ENCODE results near the gene KCNE3. TPM values are rescaled to one million over a fixed set of nuclear protein-coding genes. Genes with fewer than 3 reads are reported as not detected.

Gene KCNE3
- total RNA-seq, 1 experiment from 2014 or later, result 106 TPM

DNA sequence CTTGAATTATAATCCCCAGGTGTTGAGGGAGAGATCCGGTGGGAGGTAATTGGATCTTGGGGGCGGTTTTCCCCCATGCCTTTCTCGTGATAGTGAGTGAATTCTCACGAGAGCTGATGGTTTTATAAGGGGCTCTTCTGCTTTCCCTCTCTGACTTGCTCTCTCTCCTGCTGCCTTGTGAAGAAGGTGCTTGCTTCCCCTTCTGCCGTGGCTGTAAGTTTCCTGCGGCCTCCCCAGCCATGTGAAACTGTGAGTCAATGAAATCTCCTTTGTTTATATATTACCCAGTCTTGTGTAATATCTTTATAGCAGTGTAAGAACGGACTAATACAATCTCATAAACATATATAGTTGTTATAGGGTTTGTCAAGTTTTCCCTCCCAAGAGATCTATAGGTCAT is 32.8 kb downstream of the KCNE3 start:
- no peaks in the 10 kb centered on the region for H3K27me3 ChIP-seq (replicated peaks; ENCODE audit: insufficient read depth, low read depth, low read length, poor library complexity)
- intact Hi-C loops (cut with micrococcal nuclease; ENCODE audit: unreplicated experiment), result no loop called here
- no peaks in the 10 kb centered on the region for H3K36me3 ChIP-seq (ENCODE audit: insufficient read depth, low read length, poor library complexity, severe bottlenecking)
- TF ChIP-seq, protein P1, sequence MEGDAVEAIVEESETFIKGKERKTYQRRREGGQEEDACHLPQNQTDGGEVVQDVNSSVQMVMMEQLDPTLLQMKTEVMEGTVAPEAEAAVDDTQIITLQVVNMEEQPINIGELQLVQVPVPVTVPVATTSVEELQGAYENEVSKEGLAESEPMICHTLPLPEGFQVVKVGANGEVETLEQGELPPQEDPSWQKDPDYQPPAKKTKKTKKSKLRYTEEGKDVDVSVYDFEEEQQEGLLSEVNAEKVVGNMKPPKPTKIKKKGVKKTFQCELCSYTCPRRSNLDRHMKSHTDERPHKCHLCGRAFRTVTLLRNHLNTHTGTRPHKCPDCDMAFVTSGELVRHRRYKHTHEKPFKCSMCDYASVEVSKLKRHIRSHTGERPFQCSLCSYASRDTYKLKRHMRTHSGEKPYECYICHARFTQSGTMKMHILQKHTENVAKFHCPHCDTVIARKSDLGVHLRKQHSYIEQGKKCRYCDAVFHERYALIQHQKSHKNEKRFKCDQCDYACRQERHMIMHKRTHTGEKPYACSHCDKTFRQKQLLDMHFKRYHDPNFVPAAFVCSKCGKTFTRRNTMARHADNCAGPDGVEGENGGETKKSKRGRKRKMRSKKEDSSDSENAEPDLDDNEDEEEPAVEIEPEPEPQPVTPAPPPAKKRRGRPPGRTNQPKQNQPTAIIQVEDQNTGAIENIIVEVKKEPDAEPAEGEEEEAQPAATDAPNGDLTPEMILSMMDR (conservative IDR thresholded peaks at IDR 0.05; ENCODE audit: low read depth, low read length), result no peak
- TF ChIP-seq EZH2 (IDR thresholded peaks at IDR 0.05; ENCODE audit: borderline replicate concordance, low read depth, low read length, poor library complexity, severe bottlenecking), result no peak
- no peak overlapping the region for H3K4me3 ChIP-seq (ENCODE audit: low read depth, low read length, poor library complexity, severe bottlenecking)
- no peak overlapping the region for H3K27ac ChIP-seq (ENCODE audit: low read depth, low read length, poor library complexity, severe bottlenecking)
- ChIA-PET CTCF (no interaction called here), POLR2A (ENCODE audit: low non-redundant PET) (no interaction called here)
- no peaks in the 10 kb centered on the region for H3K4me1 ChIP-seq (ENCODE audit: insufficient read depth, low read length, poor library complexity, severe bottlenecking)
- H3K9me3 ChIP-seq (ENCODE audit: low read depth, low read length, poor library complexity, severe bottlenecking), result no peaks in the 10 kb centered on the region
- no TSS peak for BruUV-seq (replicated peaks)
- no peak for DNase-seq (ENCODE audit: low spot score)

DNA sequence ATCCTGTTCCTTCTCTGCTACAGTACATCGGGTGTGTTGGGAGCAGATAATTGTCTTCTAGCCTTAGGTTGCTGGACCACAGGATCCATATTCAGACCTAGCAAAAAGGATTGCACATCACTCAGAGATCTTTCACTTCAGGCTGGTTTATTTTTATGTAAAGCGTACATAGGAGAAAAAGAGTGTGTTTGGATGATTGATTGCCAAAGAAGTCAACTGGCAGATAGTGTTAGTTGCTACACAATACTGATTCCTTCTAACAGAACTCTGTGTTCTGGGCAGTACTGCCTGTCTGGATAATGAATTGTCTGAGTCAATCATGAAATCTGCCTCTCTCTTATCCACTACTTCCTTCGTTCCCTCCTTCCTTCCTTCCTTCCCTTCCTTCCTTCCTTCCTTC is 38.1 kb downstream of the KCNE3 start:
- Histone ChIP-seq H3K9me3 (ENCODE audit: low read depth, low read length, poor library complexity, severe bottlenecking) (peaks cover 7% of the 10 kb centered on the region), H3K4me1 (ENCODE audit: insufficient read depth, low read length, poor library complexity, severe bottlenecking) (no peaks in the 10 kb centered on the region), H3K27me3 (replicated peaks; ENCODE audit: insufficient read depth, low read depth, low read length, poor library complexity) (no peaks in the 10 kb centered on the region), H3K36me3 (ENCODE audit: insufficient read depth, low read length, poor library complexity, severe bottlenecking) (no peaks in the 10 kb centered on the region), H3K27ac (ENCODE audit: low read depth, low read length, poor library complexity, severe bottlenecking) (peak overlapping the region; percentile 38), H3K4me3 (ENCODE audit: low read depth, low read length, poor library complexity, severe bottlenecking) (no peak overlapping the region)
- BruUV-seq (replicated peaks), result no TSS peak
- DNase-seq (ENCODE audit: low spot score), result peak; percentile 65
- TF ChIP-seq EZH2 (IDR thresholded peaks at IDR 0.05; ENCODE audit: borderline replicate concordance, low read depth, low read length, poor library complexity, severe bottlenecking), result no peak
- TF ChIP-seq, protein P1 (conservative IDR thresholded peaks at IDR 0.05; ENCODE audit: low read depth, low read length), result no peak
- intact Hi-C loops (cut with micrococcal nuclease; ENCODE audit: unreplicated experiment), result no loop called here
- CTCF ChIA-PET, result no interaction called here
- POLR2A ChIA-PET (ENCODE audit: low non-redundant PET), result no interaction called here

GRCh38 chr11:74427384-74427886 is 39.9 kb downstream of the KCNE3 start:
- TF ChIP-seq, protein P1 (conservative IDR thresholded peaks at IDR 0.05; ENCODE audit: low read depth, low read length), result no peak
- TF ChIP-seq EZH2 (IDR thresholded peaks at IDR 0.05; ENCODE audit: borderline replicate concordance, low read depth, low read length, poor library complexity, severe bottlenecking), result no peak
- ChIA-PET POLR2A (ENCODE audit: low non-redundant PET) (no interaction called here), CTCF (interaction anchor here (0.9 kb wide), 1 partner anchor 22 kb away, joined by 3 read pairs; no protein-coding TSS in a partner anchor)
- intact Hi-C loops (cut with micrococcal nuclease; ENCODE audit: unreplicated experiment), result no loop called here
- Histone ChIP-seq H3K4me3 (ENCODE audit: low read depth, low read length, poor library complexity, severe bottlenecking) (no peak overlapping the region), H3K27ac (ENCODE audit: low read depth, low read length, poor library complexity, severe bottlenecking) (no peak overlapping the region), H3K27me3 (replicated peaks; ENCODE audit: insufficient read depth, low read depth, low read length, poor library complexity) (no peaks in the 10 kb centered on the region), H3K9me3 (ENCODE audit: low read depth, low read length, poor library complexity, severe bottlenecking) (peaks cover 7% of the 10 kb centered on the region), H3K4me1 (ENCODE audit: insufficient read depth, low read length, poor library complexity, severe bottlenecking) (no peaks in the 10 kb centered on the region), H3K36me3 (ENCODE audit: insufficient read depth, low read length, poor library complexity, severe bottlenecking) (no peaks in the 10 kb centered on the region)
- BruUV-seq (replicated peaks), result no TSS peak
- DNase-seq (ENCODE audit: low spot score), result no peak
